Breast epithelium (tissue), 4 donors: ENCODE results near the gene TMEFF1. TPM values are rescaled to one million over a fixed set of nuclear protein-coding genes. Genes with fewer than 3 reads are reported as not detected.

Experiments
- DNase-seq, 2 donors: peaks; one replicate each; pipeline ENCODE4 v3.0.0-alpha.2; 2019; ENCODE audit warnings: low spot score in 2 of 2
- H3K27ac ChIP-seq, 2 donors: fragments of 200-600 bp; sonication (generic) in 1 of 2; one replicate each; pipeline ENCODE4 v1.5.1; 2016 to 2019; ENCODE audit warnings: mild to moderate bottlenecking in 1 of 2
- H3K27me3 ChIP-seq, 2 donors: fragments of 200-600 bp; sonication (generic) in 1 of 2; one replicate each; pipeline versions ENCODE4 v1.5.1 to v1.6.0; 2017 to 2019; ENCODE audit warnings: control low read depth in 1 of 2, mild to moderate bottlenecking in 1 of 2
- H3K36me3 ChIP-seq: fragments of 200-600 bp; one replicate; pipeline ENCODE4 v1.5.1; 2019
- H3K4me1 ChIP-seq, 2 donors: fragments of 200-600 bp; sonication (generic); one replicate each; pipeline ENCODE4 v1.5.1; 2016 to 2019; ENCODE audit warnings: control low read depth in 1 of 2
- H3K4me3 ChIP-seq, 3 donors: fragments of 200-600 bp; sonication (generic); 1 replicate in 2 of 3; 2 replicates in 1 of 3; pipeline ENCODE4 v1.5.1; 2016 to 2019; ENCODE audit warnings: mild to moderate bottlenecking in 3 of 3, moderate library complexity in 2 of 3
- H3K9me3 ChIP-seq, 2 donors: fragments of 200-600 bp; sonication (generic) in 1 of 2; one replicate each; pipeline ENCODE4 v1.5.1; 2016 to 2019; ENCODE audit warnings: control low read depth in 1 of 2
- CTCF ChIP-seq, 3 donors: fragments of 450-650 bp; IDR thresholded peaks; one replicate each; pipeline ENCODE4 v1.5.1; 2016 to 2017; ENCODE audit warnings: antibody characterized with exemption in 3 of 3, mild to moderate bottlenecking in 3 of 3, moderate library complexity in 3 of 3
- POLR2A ChIP-seq: fragments of 450-650 bp; IDR thresholded peaks from one replicate; pipeline ENCODE4 v1.6.1; 2016; ENCODE audit warnings: antibody characterized with exemption, mild to moderate bottlenecking, moderate library complexity
- POLR2AphosphoS5 ChIP-seq, 3 donors: sonication (generic); formaldehyde crosslinking; IDR thresholded peaks; one replicate each; pipeline ENCODE4 v1.6.1; 2017; ENCODE audit warnings: antibody characterized with exemption in 3 of 3
- intact Hi-C: fragments of 100-400 bp; cut with DNase I; formaldehyde crosslinking; loops from one replicate; pipeline ENCODE4 v1.15.1; 2023; ENCODE audit warnings: low total_unique reads
- total RNA-seq, 3 donors: library from RNA; depleted of rRNA; stranded (reverse); fragments of >200 nt; gene quantifications; one replicate each; pipeline ENCODE4 v1.1.0, GENCODE V29; 2016

TMEFF1 gene
- total RNA-seq, 3 donors from 2014 or later: 0.29 to 0.66 (median 0.32) TPM

GRCh38 chr9:100488177-100488576 is 15.2 kb downstream of the TMEFF1 start:
- H3K4me1 ChIP-seq: no peaks in the 10 kb centered on the region
- TF ChIP-seq CTCF (IDR thresholded peaks at IDR 0.05) (no peak), POLR2AphosphoS5 (IDR thresholded peaks at IDR 0.05) (no peak), POLR2A (no peak)
- H3K27ac ChIP-seq: no peak overlapping the region
- DNase-seq: no peak
- H3K9me3 ChIP-seq: no peaks in the 10 kb centered on the region
- H3K36me3 ChIP-seq: no peaks in the 10 kb centered on the region
- H3K27me3 ChIP-seq: no peaks in the 10 kb centered on the region
- H3K4me3 ChIP-seq: no peak overlapping the region
- intact Hi-C loops: no loop called here

- Histone ChIP-seq H3K36me3 (no peaks in the 10 kb centered on the region), H3K9me3 (no peaks in the 10 kb centered on the region), H3K4me1 (no peaks in the 10 kb centered on the region), H3K27ac (no peak overlapping the region), H3K4me3 (no peak overlapping the region), H3K27me3 (no peaks in the 10 kb centered on the region)
- intact Hi-C loops: no loop called here
- DNase-seq: no peak
- TF ChIP-seq CTCF (IDR thresholded peaks at IDR 0.05) (no peak), POLR2AphosphoS5 (IDR thresholded peaks at IDR 0.05) (no peak), POLR2A (no peak)
Measured at GRCh38 chr9:100489836-100490235, 16.9 kb downstream of the TMEFF1 start.

- TF ChIP-seq POLR2A (no peak), CTCF (IDR thresholded peaks at IDR 0.05) (no peak), POLR2AphosphoS5 (IDR thresholded peaks at IDR 0.05) (no peak)
- Histone ChIP-seq H3K36me3 (no peaks in the 10 kb centered on the region), H3K27me3 (no peaks in the 10 kb centered on the region), H3K4me3 (no peak overlapping the region), H3K4me1 (no peaks in the 10 kb centered on the region), H3K9me3 (no peaks in the 10 kb centered on the region), H3K27ac (no peak overlapping the region)
- DNase-seq: no peak
- intact Hi-C loops: no loop called here
Measured at GRCh38 chr9:100492952-100493351, 20.0 kb downstream of the TMEFF1 start.

GRCh38 chr9:100498592-100498991 is 25.6 kb downstream of the TMEFF1 start:
- no peaks in the 10 kb centered on the region for H3K9me3 ChIP-seq
- H3K4me1 ChIP-seq: no peaks in the 10 kb centered on the region
- no peak overlapping the region for H3K4me3 ChIP-seq
- intact Hi-C loops: no loop called here
- H3K27me3 ChIP-seq: no peaks in the 10 kb centered on the region
- DNase-seq: no peak
- no peak overlapping the region for H3K27ac ChIP-seq
- no peaks in the 10 kb centered on the region for H3K36me3 ChIP-seq
- TF ChIP-seq POLR2A: no peak

- Histone ChIP-seq H3K36me3 (no peaks in the 10 kb centered on the region), H3K4me3 (no peak overlapping the region), H3K9me3 (no peaks in the 10 kb centered on the region), H3K27me3 (no peaks in the 10 kb centered on the region), H3K4me1 (no peaks in the 10 kb centered on the region), H3K27ac (no peak overlapping the region)
- intact Hi-C loops: no loop called here
- TF ChIP-seq POLR2A (no peak), POLR2AphosphoS5 (IDR thresholded peaks at IDR 0.05) (no peak), CTCF (IDR thresholded peaks at IDR 0.05) (no peak)
- no peak for DNase-seq
Measured at GRCh38 chr9:100499460-100499859, 26.5 kb downstream of the TMEFF1 start.

GRCh38 chr9:100499866-100500265 is 26.9 kb downstream of the TMEFF1 start:
- intact Hi-C loops: no loop called here

More at GRCh38 chr9:100499866-100500265, 26.9 kb downstream of the TMEFF1 start:
- Histone ChIP-seq H3K27ac (no peak overlapping the region), H3K9me3 (no peaks in the 10 kb centered on the region), H3K4me1 (no peaks in the 10 kb centered on the region), H3K27me3 (no peaks in the 10 kb centered on the region), H3K4me3 (no peak overlapping the region), H3K36me3 (no peaks in the 10 kb centered on the region)
- no peak for DNase-seq
- no peak for TF ChIP-seq CTCF (IDR thresholded peaks at IDR 0.05)
- no peak for TF ChIP-seq POLR2AphosphoS5 (IDR thresholded peaks at IDR 0.05)
- TF ChIP-seq POLR2A: no peak
